Memory B cell (primary cell): ENCODE data around the gene ZNF785.
A peak's percentile ranks its signal among the peaks of the same experiment; 100 is the strongest.
"Not testable (repeated sequence)": the region's sequence is repeated elsewhere in the genome, so short reads cannot be mapped to it uniquely, and the experiment has no call there.

Experiments
- ATAC-seq: fragments of 150-1000 bp; cut with Tn5 transposase; 2 replicates; pipeline ENCODE4 v1.10.0; 2021; ENCODE audit warnings: low read depth, mild to moderate bottlenecking, moderate library complexity
- DNase-seq, 2 donors: peaks; one replicate each; pipeline ENCODE4 v3.0.0; 2022; ENCODE audit warnings: low spot score in 2 of 2
- H3K27ac Mint-ChIP-seq: one replicate; pipeline ENCODE4 v1.8.0; 2022; ENCODE audit warnings: mild to moderate bottlenecking, moderate library complexity, mixed read lengths
- H3K27me3 Mint-ChIP-seq: one replicate; pipeline ENCODE4 v1.8.0; 2022; ENCODE audit warnings: mixed read lengths
- H3K36me3 Mint-ChIP-seq: one replicate; pipeline ENCODE4 v1.8.0; 2022; ENCODE audit warnings: mild to moderate bottlenecking, mixed read lengths
- H3K4me1 Mint-ChIP-seq: one replicate; pipeline ENCODE4 v1.8.0; 2022; ENCODE audit warnings: mixed read lengths
- H3K4me3 Mint-ChIP-seq: one replicate; pipeline ENCODE4 v1.8.0; 2022; ENCODE audit warnings: mild to moderate bottlenecking, moderate library complexity, mixed read lengths
- H3K9me3 Mint-ChIP-seq: one replicate; pipeline ENCODE4 v1.8.0; 2022; ENCODE audit warnings: mixed read lengths

Gene ZNF785

GRCh38 chr16:30551781-30552180 is 33.7 kb downstream of the ZNF785 start:
- H3K9me3 Mint-ChIP-seq = no peaks in the 10 kb centered on the region
- DNase-seq (no peak), ATAC-seq (no peak)
- H3K4me1 Mint-ChIP-seq = peaks cover 16% of the 10 kb centered on the region
- H3K27me3 Mint-ChIP-seq = no peaks in the 10 kb centered on the region
- H3K36me3 Mint-ChIP-seq = peaks cover 5% of the 10 kb centered on the region
- H3K4me3 Mint-ChIP-seq = no peak overlapping the region
- no peak overlapping the region for H3K27ac Mint-ChIP-seq

GRCh38 chr16:30548416-30549253 is 36.9 kb downstream of the ZNF785 start:
- no peaks in the 10 kb centered on the region for H3K36me3 Mint-ChIP-seq
- H3K9me3 Mint-ChIP-seq = no peaks in the 10 kb centered on the region
- no peak for ATAC-seq
- H3K27me3 Mint-ChIP-seq = no peaks in the 10 kb centered on the region
- H3K4me1 Mint-ChIP-seq = peaks cover 14% of the 10 kb centered on the region
- H3K4me3 Mint-ChIP-seq = no peak overlapping the region
- no peak for DNase-seq
- H3K27ac Mint-ChIP-seq = no peak overlapping the region

- H3K4me3 Mint-ChIP-seq = no peak overlapping the region
- no peaks in the 10 kb centered on the region for H3K27me3 Mint-ChIP-seq
- ATAC-seq (no peak), DNase-seq (no peak)
- no peaks in the 10 kb centered on the region for H3K9me3 Mint-ChIP-seq
- H3K27ac Mint-ChIP-seq = no peak overlapping the region
- H3K4me1 Mint-ChIP-seq = peaks cover 6% of the 10 kb centered on the region
- no peaks in the 10 kb centered on the region for H3K36me3 Mint-ChIP-seq
Measured at GRCh38 chr16:30546115-30546514, 39.4 kb downstream of the ZNF785 start.

GRCh38 chr16:30543067-30543466 is 42.4 kb downstream of the ZNF785 start:
- H3K9me3 Mint-ChIP-seq = no peaks in the 10 kb centered on the region
- H3K27me3 Mint-ChIP-seq = no peaks in the 10 kb centered on the region
- H3K4me1 Mint-ChIP-seq = peaks cover 9% of the 10 kb centered on the region
- ATAC-seq (no peak), DNase-seq (no peak)
- no peaks in the 10 kb centered on the region for H3K36me3 Mint-ChIP-seq
- no peak overlapping the region for H3K27ac Mint-ChIP-seq
- H3K4me3 Mint-ChIP-seq = no peak overlapping the region

DNA sequence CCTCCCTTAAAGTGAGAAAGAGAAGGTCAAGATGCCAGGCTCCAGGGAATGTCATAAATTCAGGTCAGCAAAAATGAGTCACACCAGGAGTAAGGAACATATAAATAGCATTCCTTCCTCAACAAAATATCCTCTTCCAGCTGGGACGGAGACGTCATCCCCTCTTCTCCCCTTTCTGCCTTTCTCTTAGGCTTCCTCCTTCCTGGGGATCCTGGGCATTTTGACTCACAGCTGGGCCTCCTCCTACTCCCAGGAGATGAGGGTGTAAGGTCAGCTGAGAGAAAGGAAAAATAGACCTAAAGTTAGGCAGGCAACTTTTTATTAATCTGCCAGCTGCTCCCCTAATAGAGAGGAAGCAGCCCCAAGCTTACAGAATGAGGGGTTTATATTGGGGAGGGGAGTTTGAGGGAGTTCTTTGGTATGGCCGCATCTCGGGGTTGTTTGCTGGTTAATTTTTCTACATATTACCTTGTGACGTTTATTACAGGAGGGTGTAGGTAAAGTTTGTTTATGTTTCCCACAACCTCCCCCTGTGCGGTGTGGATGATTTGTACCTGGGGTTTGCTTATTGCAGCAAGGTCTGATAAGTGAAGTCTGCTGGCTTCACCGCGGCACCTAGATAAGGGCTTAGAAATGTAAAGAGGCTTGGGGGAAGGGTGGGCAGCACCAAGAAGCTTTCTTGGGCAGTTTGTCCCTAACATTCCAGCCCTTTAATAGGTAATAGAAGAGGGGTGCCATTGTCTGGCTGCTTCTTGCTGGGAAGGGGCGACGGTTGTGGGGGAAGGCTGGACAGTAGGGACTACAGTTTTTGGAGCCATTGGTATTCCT is 43.8 kb downstream of the ZNF785 start:
- Mint-ChIP-seq H3K4me3 (no peak overlapping the region), H3K4me1 (peaks cover 9% of the 10 kb centered on the region), H3K27me3 (no peaks in the 10 kb centered on the region), H3K27ac (no peak overlapping the region), H3K9me3 (no peaks in the 10 kb centered on the region), H3K36me3 (no peaks in the 10 kb centered on the region)
- ATAC-seq = no peak
- no peak for DNase-seq

DNA sequence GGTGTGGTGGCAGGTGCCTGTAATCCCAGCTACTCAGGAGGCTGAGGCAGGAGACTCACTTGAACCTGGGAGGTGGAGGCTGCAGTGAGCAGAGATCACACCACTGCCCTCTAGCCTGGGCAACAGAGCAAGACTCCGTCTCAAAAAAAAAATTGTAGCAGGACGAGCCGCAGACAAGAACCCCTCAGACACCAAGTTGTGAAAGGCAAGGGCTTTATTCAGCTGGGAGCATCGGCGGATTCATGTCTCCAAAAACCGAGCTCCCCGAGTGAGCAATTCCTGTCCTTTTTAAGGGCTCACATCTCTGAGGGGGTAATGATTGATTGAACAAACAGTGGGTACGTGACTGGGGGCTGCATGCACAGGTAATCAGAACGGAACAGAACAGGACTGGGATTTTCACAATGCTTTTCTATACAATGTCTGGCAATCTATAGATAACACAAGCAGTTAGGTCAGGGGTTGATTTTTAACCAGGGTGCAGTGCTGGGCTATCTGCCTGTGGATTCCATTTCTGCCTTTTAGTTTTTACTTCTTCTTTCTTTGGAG is 44.5 kb downstream of the ZNF785 start:
- not testable (repeated sequence) for H3K4me1 Mint-ChIP-seq, ATAC-seq, H3K27ac Mint-ChIP-seq, H3K36me3 Mint-ChIP-seq, H3K9me3 Mint-ChIP-seq, DNase-seq, H3K4me3 Mint-ChIP-seq, H3K27me3 Mint-ChIP-seq

GRCh38 chr16:30539986-30540526 is 45.4 kb downstream of the ZNF785 start:
- H3K9me3 Mint-ChIP-seq, H3K36me3 Mint-ChIP-seq, H3K27ac Mint-ChIP-seq, H3K4me1 Mint-ChIP-seq, H3K4me3 Mint-ChIP-seq, ATAC-seq, DNase-seq, H3K27me3 Mint-ChIP-seq: not testable (repeated sequence)

- DNase-seq (no peak), ATAC-seq (no peak)
- Mint-ChIP-seq H3K4me3 (no peak overlapping the region), H3K27ac (no peak overlapping the region), H3K36me3 (no peaks in the 10 kb centered on the region), H3K9me3 (no peaks in the 10 kb centered on the region), H3K27me3 (no peaks in the 10 kb centered on the region), H3K4me1 (peaks cover 10% of the 10 kb centered on the region)
Measured at GRCh38 chr16:30539000-30539964, 46.2 kb downstream of the ZNF785 start.

GRCh38 chr16:30536391-30537024 is 49.0 kb downstream of the ZNF785 start:
- H3K9me3 Mint-ChIP-seq, ATAC-seq, H3K27me3 Mint-ChIP-seq, H3K36me3 Mint-ChIP-seq, DNase-seq: not testable (repeated sequence)
- peaks cover 13% of the 10 kb centered on the region for H3K4me1 Mint-ChIP-seq
- peak overlapping the region; percentile 34 for H3K4me3 Mint-ChIP-seq
- peak overlapping the region; percentile 99 for H3K27ac Mint-ChIP-seq

- Mint-ChIP-seq H3K9me3 (no peaks in the 10 kb centered on the region), H3K27ac (peak overlapping the region; percentile 99), H3K36me3 (no peaks in the 10 kb centered on the region), H3K27me3 (no peaks in the 10 kb centered on the region), H3K4me1 (peaks cover 13% of the 10 kb centered on the region), H3K4me3 (peak overlapping the region; percentile 100)
- ATAC-seq = peak; percentile 63
- peak in 1 of 2 donors; percentile 41 for DNase-seq
Measured at GRCh38 chr16:30535777-30536190, 49.7 kb downstream of the ZNF785 start.

DNA sequence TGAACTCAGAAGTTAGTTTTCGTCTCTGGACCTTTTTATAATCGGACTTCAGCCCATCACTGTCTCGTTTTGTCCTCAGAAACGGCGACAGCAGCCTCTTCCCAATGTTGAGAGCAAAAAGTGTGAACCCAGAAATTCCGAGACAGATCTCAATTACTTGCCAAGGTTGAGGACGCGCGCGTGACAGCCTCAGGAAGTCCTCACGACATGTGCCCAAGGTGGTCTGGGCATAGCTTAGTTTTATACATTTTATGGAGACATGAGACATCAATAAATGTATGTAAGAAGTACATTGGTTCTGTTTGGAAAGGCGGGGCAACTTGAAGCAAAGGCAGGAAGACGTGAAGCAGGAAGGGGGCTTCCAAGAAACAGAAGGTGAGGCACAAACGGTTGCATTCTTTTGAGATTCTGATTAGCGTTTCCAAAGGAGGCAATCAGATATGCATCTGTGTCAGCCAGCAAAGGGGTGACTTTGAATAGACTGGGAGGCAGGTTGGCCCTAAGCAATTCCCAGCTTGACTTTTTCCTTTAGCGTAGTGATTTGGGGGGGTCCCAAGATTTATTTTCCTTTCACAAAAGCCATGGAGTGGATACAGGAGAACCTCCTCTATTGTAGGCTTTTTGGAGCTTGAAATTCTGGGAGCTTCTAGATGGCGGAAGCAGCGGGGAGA is 50.3 kb downstream of the ZNF785 start:
- peak overlapping the region; percentile 99 for H3K27ac Mint-ChIP-seq
- H3K36me3 Mint-ChIP-seq = no peaks in the 10 kb centered on the region
- no peaks in the 10 kb centered on the region for H3K27me3 Mint-ChIP-seq
- no peaks in the 10 kb centered on the region for H3K9me3 Mint-ChIP-seq
- peaks cover 13% of the 10 kb centered on the region for H3K4me1 Mint-ChIP-seq
- ATAC-seq = peak; percentile 20
- no peak for DNase-seq
- H3K4me3 Mint-ChIP-seq = peak overlapping the region; percentile 100

DNA sequence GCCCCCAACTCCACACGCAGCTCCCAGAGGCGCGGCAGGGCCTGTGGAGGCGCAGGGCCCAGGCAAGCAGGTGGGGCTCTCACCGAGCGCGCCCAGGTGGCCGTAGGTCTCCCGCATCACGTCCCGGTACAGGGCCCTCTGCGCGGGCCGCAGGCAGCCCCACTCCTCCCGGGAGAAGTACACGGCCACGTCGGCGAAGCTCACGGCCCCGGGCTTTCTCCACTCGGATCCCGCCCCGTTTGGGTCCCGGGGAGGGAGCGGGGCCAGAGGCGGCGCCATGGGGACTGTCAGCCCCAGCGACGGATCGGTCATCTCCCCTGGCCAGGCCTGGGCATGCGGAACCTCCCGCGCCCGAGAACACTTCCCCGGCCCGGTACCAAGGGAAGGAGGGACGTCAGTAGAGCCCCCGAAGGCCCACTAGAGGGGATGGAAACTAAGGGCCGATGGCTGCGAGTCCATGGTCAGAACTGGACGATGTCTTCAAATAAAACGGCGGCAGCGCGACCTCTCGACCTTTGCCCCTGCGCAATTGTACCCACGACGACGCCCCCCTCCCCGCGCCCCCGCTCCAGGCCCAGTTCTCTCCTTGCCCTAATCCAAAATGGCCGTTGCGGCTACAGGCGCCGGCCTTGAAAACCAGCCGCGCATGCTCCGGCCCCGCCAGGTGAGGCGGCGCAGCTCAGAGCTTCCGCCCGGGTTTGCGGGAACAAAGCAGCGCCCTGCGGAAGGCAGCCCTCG is 51.0 kb downstream of the ZNF785 start, which contains the start of gene ZNF747:
TSS of gene ZNF747 (minus strand) at position 491 of the 738 bp plus-strand sequence. CDS start at position 312, 179 bp downstream.
- peak; percentile 84 for ATAC-seq
- Mint-ChIP-seq H3K4me1 (peaks cover 11% of the 10 kb centered on the region), H3K27ac (peak within 1 kb of the TSS; percentile 99), H3K36me3 (no peaks in the 10 kb centered on the region), H3K9me3 (no peaks in the 10 kb centered on the region), H3K4me3 (peak within 1 kb of the TSS; percentile 100), H3K27me3 (no peaks in the 10 kb centered on the region)
- DNase-seq = peak; percentile 85 to 87
